Amniotic stem cell (primary cell): ENCODE data around the gene MAT2A.
"Not testable (repeated sequence)": the region's sequence is repeated elsewhere in the genome, so short reads cannot be mapped to it uniquely, and the experiment has no call there.

ENCODE experiments used
- DNase-seq: peaks from one replicate; lab custom pipeline; 2025; lab: John Stamatoyannopoulos, UW

Gene MAT2A

DNA sequence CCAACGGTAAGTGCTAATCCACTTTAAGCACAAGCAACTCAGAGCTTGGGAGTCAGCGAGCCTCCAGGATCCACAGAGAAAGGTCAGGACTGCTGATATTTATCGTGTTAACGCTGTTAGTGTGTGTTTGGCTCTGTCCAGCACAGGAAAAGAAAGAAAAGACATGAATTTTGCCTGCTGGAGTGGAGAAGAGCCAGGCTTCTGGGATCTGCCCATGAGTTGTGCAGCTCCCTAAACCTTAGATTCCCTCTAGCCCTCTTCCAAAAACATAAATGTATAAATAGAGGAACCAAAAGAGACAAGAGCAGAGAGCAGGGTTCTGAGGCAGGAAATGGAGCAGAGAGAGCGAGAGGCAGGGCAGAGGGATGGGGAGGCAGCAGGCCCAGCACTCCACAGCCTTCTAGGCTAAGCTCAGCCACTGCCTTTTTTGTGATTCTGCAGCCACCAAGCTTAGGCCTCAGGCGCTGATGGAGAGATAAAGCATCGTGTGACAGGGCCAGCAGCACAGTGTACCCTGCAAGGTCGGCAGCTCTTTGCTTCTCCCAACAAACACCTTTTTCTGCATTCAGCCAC, 14.5 kb upstream of the MAT2A start:
- no peak for DNase-seq

DNA sequence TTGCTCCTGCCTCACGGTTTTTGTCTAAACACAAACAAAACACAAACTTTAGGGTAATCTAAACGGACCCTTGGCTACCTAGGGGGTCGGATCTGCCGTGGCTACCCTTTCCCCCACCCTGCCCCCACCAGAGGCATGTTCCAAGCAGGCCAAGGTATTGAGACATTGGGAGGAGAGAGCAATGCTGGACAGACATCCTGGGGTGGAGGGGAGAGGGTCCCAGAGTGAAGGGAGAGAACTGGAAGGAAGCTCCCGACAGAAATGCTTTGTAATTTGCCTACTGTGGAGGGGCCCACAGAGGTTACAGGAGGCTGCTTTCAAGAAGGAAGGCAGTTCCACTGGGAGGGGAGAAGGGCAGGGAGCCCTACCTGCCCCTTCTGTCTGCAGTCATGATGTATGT, 13.9 kb upstream of the MAT2A start:
- no peak for DNase-seq

- DNase-seq: no peak
Measured at GRCh38 chr2:85525567-85525966, 13.4 kb upstream of the MAT2A start.

- no peak for DNase-seq
Measured at GRCh38 chr2:85527787-85528186, 11.2 kb upstream of the MAT2A start.

DNA sequence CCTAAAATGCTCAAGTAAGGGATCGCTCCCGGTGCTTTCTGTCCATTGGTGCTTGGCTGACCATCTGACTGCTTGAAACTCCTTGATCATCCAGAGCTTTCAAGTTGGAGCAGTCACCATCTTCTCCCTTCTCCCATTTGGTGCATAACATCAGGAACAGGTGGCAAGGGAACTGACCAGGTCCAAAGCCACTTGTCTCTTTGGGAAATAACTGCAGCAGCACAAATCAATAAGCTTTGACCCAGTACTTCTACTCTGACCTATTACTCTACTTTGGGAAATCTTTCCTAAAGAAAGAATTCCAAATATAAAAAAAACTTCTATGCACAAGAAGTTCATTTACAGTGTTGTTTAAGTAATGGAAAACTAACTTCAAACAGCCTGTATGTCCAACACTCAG, 10.6 kb upstream of the MAT2A start:
- no peak for DNase-seq

GRCh38 chr2:85529809-85530208, 9.2 kb upstream of the MAT2A start:
- no peak for DNase-seq

GRCh38 chr2:85531589-85531988, 7.4 kb upstream of the MAT2A start:
- DNase-seq: no peak

DNA sequence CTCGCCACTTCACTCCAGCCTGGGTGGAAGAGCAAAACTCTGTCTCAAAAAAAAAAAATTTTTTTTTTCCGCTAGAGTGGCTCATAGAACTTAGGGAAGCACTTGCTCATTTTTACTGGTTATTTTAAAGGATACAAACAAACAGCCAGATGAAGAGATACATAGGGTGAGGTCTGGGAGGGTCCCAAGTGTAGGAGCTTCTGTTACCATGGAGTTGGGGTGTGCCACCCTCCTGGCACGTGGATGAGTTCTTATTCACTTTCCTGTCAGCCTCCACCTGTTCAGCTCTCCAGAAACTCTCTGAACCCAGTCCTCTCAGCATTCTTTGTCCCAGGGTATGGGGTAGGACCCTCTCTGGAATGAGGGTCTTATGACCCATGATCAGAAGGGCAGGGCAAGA, 4.9 kb upstream of the MAT2A start:
- DNase-seq: no peak

GRCh38 chr2:85534881-85535280, 4.1 kb upstream of the MAT2A start:
- no peak for DNase-seq

DNA sequence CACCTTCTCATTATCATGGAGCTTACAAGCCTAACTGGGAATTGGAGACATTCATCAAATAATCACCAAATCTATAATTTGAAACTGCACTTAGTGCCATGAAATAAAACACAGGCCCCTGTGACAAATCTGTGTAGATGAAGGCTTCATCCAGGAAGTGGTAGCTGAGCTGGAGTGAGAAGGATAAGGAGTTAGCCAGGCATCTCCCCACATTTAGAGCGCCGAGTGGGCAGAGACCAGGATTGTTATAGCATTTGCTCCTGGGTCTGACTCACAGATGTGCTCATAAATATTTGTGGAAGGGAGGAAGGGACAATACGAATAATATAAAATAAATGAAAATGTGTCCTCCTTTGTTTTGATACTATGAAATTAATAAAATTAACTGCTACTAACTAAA, 2.5 kb upstream of the MAT2A start:
- no peak for DNase-seq

- no peak for DNase-seq
Measured at GRCh38 chr2:85537600-85538506, 1.1 kb upstream of the MAT2A start.

DNA sequence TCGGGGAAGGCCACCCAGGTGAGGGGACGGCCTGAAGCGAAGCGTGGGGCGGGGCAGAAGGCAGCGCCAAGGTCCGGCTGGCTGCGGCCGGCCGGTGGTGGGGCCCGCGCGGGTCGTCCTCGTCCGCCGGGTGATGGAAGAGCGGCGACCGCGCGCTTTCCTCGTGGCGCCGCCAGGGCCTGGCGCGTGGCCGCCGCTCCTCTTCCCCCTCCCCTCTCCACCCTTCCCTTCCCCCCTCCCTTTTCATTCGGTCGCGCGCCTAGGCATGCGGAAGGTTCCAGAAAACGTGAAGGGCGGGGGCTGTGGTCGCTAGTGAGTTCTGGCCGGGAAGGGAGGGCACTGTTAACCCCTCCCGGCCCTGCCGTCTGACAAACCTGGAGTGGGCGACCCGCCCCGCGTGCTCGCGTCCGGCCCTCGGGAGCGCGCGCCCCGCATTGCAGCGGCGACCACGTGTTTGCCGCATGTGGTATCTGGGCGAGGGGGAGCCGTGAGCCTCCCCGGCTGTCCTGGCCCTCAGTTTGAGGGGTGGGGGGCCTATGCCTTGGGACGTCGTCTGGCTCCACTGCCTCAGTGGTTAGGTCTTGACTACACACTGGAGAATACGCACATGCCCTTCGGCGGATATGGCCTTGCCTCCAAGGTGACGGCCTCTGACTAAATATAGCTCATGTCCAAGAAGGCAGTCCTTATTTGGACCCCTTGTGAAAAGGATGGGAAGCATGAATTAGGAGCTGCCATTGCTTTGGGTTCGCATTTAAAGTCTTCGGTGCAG, 579 bp downstream of the MAT2A start:
- DNase-seq: no peak

- DNase-seq: no peak
Measured at GRCh38 chr2:85540133-85540648, 1.2 kb downstream of the MAT2A start.

DNA sequence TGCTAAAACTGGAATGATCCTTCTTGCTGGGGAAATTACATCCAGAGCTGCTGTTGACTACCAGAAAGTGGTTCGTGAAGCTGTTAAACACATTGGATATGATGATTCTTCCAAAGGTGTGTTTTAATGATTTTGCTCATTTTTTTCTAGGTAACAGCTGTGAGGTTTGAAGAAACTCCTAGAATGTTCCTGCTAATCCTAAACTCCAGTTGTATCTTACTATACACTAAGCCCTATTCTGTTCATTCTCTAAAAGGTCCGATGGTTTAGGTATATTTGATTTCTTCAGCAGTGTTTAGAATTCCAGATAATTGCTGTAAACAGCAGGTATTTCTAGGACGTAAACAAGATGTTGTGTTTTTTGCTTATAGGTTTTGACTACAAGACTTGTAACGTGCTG, 2.3 kb downstream of the MAT2A start:
- DNase-seq: no peak

GRCh38 chr2:85541753-85542457, 2.9 kb downstream of the MAT2A start:
- no peak for DNase-seq

DNA sequence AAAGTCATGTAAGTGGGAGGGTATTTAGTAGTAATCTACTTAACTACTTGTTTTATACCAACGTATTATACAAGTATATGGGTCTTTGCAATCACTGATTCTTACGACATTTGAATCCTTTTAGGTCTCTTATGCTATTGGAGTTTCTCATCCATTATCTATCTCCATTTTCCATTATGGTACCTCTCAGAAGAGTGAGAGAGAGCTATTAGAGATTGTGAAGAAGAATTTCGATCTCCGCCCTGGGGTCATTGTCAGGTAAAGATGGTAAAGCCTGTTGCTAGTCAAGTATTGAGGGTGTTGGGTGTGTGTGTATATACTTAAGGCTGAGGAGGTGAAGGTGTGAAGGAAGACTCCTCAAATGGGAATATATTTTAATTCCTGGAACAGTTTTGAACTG, 3.8 kb downstream of the MAT2A start:
- DNase-seq: no peak

- DNase-seq: not testable (repeated sequence)
Measured at GRCh38 chr2:85544254-85544691, 5.3 kb downstream of the MAT2A start.

DNA sequence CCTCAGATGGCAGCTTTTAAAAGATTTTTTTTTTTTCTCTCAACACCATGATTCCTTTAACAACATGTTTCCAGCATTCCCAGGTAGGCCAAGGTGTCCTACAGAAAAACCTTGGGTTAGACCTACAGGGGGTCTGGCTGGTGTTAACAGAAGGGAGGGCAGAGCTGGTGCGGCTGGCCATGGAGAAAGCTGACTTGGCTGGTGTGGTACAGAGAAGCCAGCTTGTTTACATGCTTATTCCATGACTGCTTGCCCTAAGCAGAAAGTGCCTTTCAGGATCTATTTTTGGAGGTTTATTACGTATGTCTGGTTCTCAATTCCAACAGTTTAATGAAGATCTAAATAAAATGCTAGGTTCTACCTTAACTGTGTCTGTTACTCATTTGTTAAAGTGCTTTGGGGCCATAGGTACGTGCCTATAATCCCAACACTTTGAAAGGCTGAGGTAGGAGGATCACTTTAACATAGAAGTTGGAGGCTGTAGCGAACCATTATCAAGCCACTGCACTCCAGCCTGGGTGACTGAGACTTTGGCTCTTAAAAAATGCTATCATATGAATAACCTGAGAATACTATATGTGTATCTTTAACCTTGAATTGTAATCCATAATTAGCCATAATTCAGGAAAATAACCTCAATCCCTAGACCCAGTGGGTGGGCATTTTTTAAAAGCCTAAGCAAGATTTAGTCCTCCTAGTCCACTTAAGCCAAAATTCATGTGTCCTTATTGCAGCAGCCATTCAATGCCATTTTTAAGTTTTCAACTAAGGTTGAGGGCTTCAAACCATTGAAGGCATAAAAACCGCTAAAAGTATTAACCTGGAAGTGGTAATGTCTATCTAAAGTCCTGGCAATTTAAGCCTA, 6.2 kb downstream of the MAT2A start:
- DNase-seq: not testable (repeated sequence)

- DNase-seq: no peak
Measured at GRCh38 chr2:85545780-85546240, 6.8 kb downstream of the MAT2A start.

- DNase-seq: no peak
Measured at GRCh38 chr2:85547089-85547858, 8.3 kb downstream of the MAT2A start.
